Endothelial cell of umbilical vein (primary cell): ENCODE data around the gene MTMR11. TPM values are rescaled to one million over a fixed set of nuclear protein-coding genes. Genes with fewer than 3 reads are reported as not detected.

Experiments used
- Bru-seq: library from RNA; stranded (reverse); fragments of 400-500 nt; gene quantifications from one replicate; lab custom pipeline; 2021; lab: Mats Ljungman, UMichigan
- BruChase-seq, 2 experiments: library from RNA; stranded (reverse); fragments of 400-500 nt; gene quantifications; one replicate each; lab custom pipeline; 2021; lab: Mats Ljungman, UMichigan
- BruUV-seq: library from RNA; stranded (reverse); fragments of 400-500 nt; replicated peaks from 2 replicates; lab custom pipeline; 2021; lab: Mats Ljungman, UMichigan
- CTCF ChIA-PET: fragments of 300-600, 350-600 bp; sonication (Branson Sonifier 250); formaldehyde crosslinking; loops from one replicate; lab custom pipeline; 2021; ENCODE audit warnings: antibody characterized with exemption, inconsistent platforms; lab: Charles Lee
- POLR2A ChIA-PET: fragments of 300-600, 350-600 bp; sonication (Branson Sonifier 250); formaldehyde crosslinking; loops from one replicate; lab custom pipeline; 2021; ENCODE audit warnings: antibody characterized with exemption, inconsistent platforms; lab: Charles Lee
- DNase-seq: peaks from one replicate; pipeline ENCODE4 v3.0.0-alpha.2; 2011; ENCODE audit warnings: low read depth, low spot score
- FAIRE-seq: peaks from 2 replicates; lab custom pipeline; 2011; peaks lifted over from hg19 to GRCh38; lab: Jason Lieb, UNC
- H2AFZ ChIP-seq: 2 replicates; pipeline ENCODE4 v1.6.0; 2012; ENCODE audit warnings: low read depth, low read length, control low read depth, inconsistent platforms
- H3K27ac ChIP-seq: 2 replicates; pipeline ENCODE4 v1.5.1; 2011; ENCODE audit warnings: low read depth, mild to moderate bottlenecking, control low read depth, low read length, moderate library complexity; ENCODE audit not compliant: insufficient read depth
- H3K27me3 ChIP-seq, 2 experiments: 2 replicates each; pipeline versions ENCODE4 v1.6.0 to v1.6.1; 2011; ENCODE audit warnings: low read length in 2 of 2, mixed read lengths in 1 of 2; ENCODE audit not compliant: control insufficient read depth in 2 of 2, insufficient read depth in 2 of 2
- H3K36me3 ChIP-seq, 2 experiments: 2 replicates in 1 of 2; 3 replicates in 1 of 2; pipeline ENCODE4 v1.5.1; 2011; ENCODE audit warnings: low read length in 2 of 2, mild to moderate bottlenecking in 1 of 2, moderate library complexity in 1 of 2; ENCODE audit not compliant: control insufficient read depth in 2 of 2, insufficient read depth in 2 of 2; ENCODE audit errors: extremely low read depth in 1 of 2
- H3K4me1 ChIP-seq: 3 replicates; pipeline ENCODE4 v1.5.1; 2011; ENCODE audit warnings: mild to moderate bottlenecking, low read length; ENCODE audit not compliant: control insufficient read depth, insufficient read depth; ENCODE audit errors: extremely low read depth
- H3K4me2 ChIP-seq: 2 replicates; pipeline ENCODE4 v1.6.1; 2011; ENCODE audit warnings: low read length, control low read depth, mixed read lengths; ENCODE audit not compliant: insufficient read depth
- H3K4me3 ChIP-seq, 3 experiments: fragments of 200-600 bp in 1 of 3; sonication (generic), shearing (Covaris generic) in 1 of 3; replicated peaks in 1 of 3; 2 replicates each; pipeline ENCODE4 v1.5.1; 2011 to 2016; ENCODE audit warnings: control low read depth in 3 of 3, low read length in 3 of 3, mild to moderate bottlenecking in 2 of 3, inconsistent platforms in 1 of 3, low read depth in 1 of 3, moderate library complexity in 1 of 3; ENCODE audit not compliant: insufficient read depth in 1 of 3
- H3K79me2 ChIP-seq: 2 replicates; pipeline ENCODE4 v1.6.0; 2012; ENCODE audit warnings: low read length, inconsistent platforms; ENCODE audit not compliant: control insufficient read depth, insufficient read depth
- H3K9ac ChIP-seq: replicated peaks from 2 replicates; pipeline ENCODE3; 2011; ENCODE audit warnings: low read length, control low read depth; ENCODE audit not compliant: insufficient read depth; ENCODE audit errors: extremely low read depth
- H3K9me1 ChIP-seq: replicated peaks from 3 replicates; pipeline ENCODE4 v1.6.0; 2011; ENCODE audit warnings: mild to moderate bottlenecking, low read length; ENCODE audit not compliant: control insufficient read depth, insufficient read depth; ENCODE audit errors: extremely low read depth
- H3K9me3 ChIP-seq: replicated peaks from 2 replicates; pipeline ENCODE4 v1.5.1; 2012; ENCODE audit warnings: low read length, inconsistent platforms; ENCODE audit not compliant: control insufficient read depth, insufficient read depth
- H4K20me1 ChIP-seq: replicated peaks from 2 replicates; pipeline ENCODE3; 2011; ENCODE audit warnings: mild to moderate bottlenecking, low read length; ENCODE audit not compliant: control insufficient read depth, insufficient read depth; ENCODE audit errors: extremely low read depth
- JUN ChIP-seq: IDR thresholded peaks from 2 replicates; pipeline ENCODE4 v1.6.1; 2011; ENCODE audit warnings: borderline replicate concordance, low read depth; ENCODE audit not compliant: insufficient read length, insufficient read depth
- MYC ChIP-seq: IDR thresholded peaks from one replicate; pipeline ENCODE4 v1.6.1; 2011; ENCODE audit warnings: mild to moderate bottlenecking, low read depth, low read length
- POLR2A ChIP-seq: IDR thresholded peaks from 2 replicates; pipeline ENCODE4 v1.6.1; 2012; ENCODE audit warnings: low read depth, mild to moderate bottlenecking, control low read depth, low read length
- POLR2AphosphoS5 ChIP-seq: IDR thresholded peaks from 2 replicates; pipeline ENCODE4 v1.6.1; 2012; ENCODE audit warnings: low read depth, mild to moderate bottlenecking, control low read depth, low read length, moderate library complexity; ENCODE audit not compliant: insufficient read depth
- dilution Hi-C: fragments of 300-500 bp; cut with MboI; formaldehyde crosslinking; loops from one replicate; pipeline ENCODE4 v1.15.0; 2019; ENCODE audit warnings: low sequenced_read_pairs; ENCODE audit not compliant: extremely low pct_ligation_motif_present
- intact Hi-C: fragments of 100-400 bp; cut with micrococcal nuclease; formaldehyde crosslinking; loops from one replicate; pipeline ENCODE4 v1.10.0; 2022
- long read RNA-seq: library from polyadenylated mRNA; stranded (forward); transcript quantifications from one replicate; pipeline ENCODE4 v2.0.0, GENCODE V29; 2021
- polyA minus RNA-seq, 3 experiments: library from RNA; depleted of rRNA, polyadenylated mRNA; stranded (reverse); fragments of >200 nt; gene quantifications; 1 replicate in 1 of 3; 2 replicates in 2 of 3; pipeline ENCODE4 v1.2.3, GENCODE V29; 2011
- polyA plus RNA-seq, 4 experiments: library from polyadenylated mRNA; depleted of rRNA in 3 of 4; stranded (reverse) in 3 of 4; unstranded in 1 of 4; fragments of >200 nt; gene quantifications; 2 replicates each; pipeline versions ENCODE4 v1.2.1 to v1.2.3, GENCODE V29; 2011 to 2012; ENCODE audit warnings: missing spikeins in 1 of 4
- total RNA-seq: library from RNA; stranded (reverse); gene quantifications from 2 replicates; pipeline ENCODE4 v1.2.3, GENCODE V29; 2021
- TF ChIP-seq, protein P1 (sequence below), 2 donors: IDR thresholded peaks; 1 replicate in 1 of 2; 2 replicates in 1 of 2; pipeline ENCODE4 v1.5.1; 2011; ENCODE audit warnings: low read length in 2 of 2, mild to moderate bottlenecking in 2 of 2, moderate library complexity in 2 of 2, control low read depth in 1 of 2, inconsistent platforms in 1 of 2, low read depth in 1 of 2; ENCODE audit not compliant: insufficient read depth in 1 of 2; ENCODE audit errors: extremely low read depth in 1 of 2

Gene MTMR11, protein sequence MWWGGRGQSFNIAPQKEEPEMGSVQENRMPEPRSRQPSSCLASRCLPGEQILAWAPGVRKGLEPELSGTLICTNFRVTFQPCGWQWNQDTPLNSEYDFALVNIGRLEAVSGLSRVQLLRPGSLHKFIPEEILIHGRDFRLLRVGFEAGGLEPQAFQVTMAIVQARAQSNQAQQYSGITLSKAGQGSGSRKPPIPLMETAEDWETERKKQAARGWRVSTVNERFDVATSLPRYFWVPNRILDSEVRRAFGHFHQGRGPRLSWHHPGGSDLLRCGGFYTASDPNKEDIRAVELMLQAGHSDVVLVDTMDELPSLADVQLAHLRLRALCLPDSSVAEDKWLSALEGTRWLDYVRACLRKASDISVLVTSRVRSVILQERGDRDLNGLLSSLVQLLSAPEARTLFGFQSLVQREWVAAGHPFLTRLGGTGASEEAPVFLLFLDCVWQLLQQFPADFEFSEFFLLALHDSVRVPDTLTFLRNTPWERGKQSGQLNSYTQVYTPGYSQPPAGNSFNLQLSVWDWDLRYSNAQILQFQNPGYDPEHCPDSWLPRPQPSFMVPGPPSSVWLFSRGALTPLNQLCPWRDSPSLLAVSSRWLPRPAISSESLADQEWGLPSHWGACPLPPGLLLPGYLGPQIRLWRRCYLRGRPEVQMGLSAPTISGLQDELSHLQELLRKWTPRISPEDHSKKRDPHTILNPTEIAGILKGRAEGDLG
- total RNA-seq (7.8 and 11.2 TPM in 2 replicates), polyA plus RNA-seq (14.4 and 16.9 TPM in 2 replicates), polyA minus RNA-seq (17.6 and 28.9 TPM in 2 replicates), Bru-seq, nascent RNA (percentile 41 among the genes with signal in this experiment), BruChase-seq, experiment 1, labeled RNA remaining after a 6-hour chase (percentile 77 among the genes with signal in this experiment), BruChase-seq, experiment 2, labeled RNA remaining after a 2-hour chase (percentile 63 among the genes with signal in this experiment)
- polyA plus RNA-seq (2011; cell fraction: cytosol; rRNA removed): 9.1 and 10.4 TPM in 2 replicates
- polyA plus RNA-seq (2011; cell fraction: nucleus; rRNA removed): 48.7 and 52.5 TPM in 2 replicates
- polyA plus RNA-seq (2012): 11.5 and 15.9 TPM in 2 replicates
- polyA minus RNA-seq (2011; cell fraction: cytosol; rRNA and poly(A)+ RNA removed): 2.0 TPM
- polyA minus RNA-seq (2011; cell fraction: nucleus; rRNA and poly(A)+ RNA removed): 14.2 and 19.3 TPM in 2 replicates
- long read RNA-seq, partial matches to known transcripts: 5 of 6 reads
- long read RNA-seq, other reads (novel, unspliced or antisense): 1 of 6 reads

- Histone ChIP-seq H3K4me3 (peak within 1 kb of the TSS; percentile 29 to 47 (median 45)), H3K36me3 (no peaks in the 10 kb centered on the region), H3K27me3 (no peaks in the 10 kb centered on the region), H3K4me1 (peaks cover 38% of the 10 kb centered on the region), H3K9me1 (no peaks in the 10 kb centered on the region), H3K4me2 (peak within 1 kb of the TSS; percentile 75), H3K79me2 (no peaks in the 10 kb centered on the region), H4K20me1 (no peaks in the 10 kb centered on the region), H3K9me3 (no peaks in the 10 kb centered on the region), H3K27ac (no peak within 1 kb of the TSS), H3K9ac (no peak within 1 kb of the TSS), H2AFZ (peak within 1 kb of the TSS; percentile 32)
- TF ChIP-seq POLR2AphosphoS5 (peak; percentile 12), MYC (no peak), POLR2A (no peak), JUN (no peak)
- TF ChIP-seq, protein P1, sequence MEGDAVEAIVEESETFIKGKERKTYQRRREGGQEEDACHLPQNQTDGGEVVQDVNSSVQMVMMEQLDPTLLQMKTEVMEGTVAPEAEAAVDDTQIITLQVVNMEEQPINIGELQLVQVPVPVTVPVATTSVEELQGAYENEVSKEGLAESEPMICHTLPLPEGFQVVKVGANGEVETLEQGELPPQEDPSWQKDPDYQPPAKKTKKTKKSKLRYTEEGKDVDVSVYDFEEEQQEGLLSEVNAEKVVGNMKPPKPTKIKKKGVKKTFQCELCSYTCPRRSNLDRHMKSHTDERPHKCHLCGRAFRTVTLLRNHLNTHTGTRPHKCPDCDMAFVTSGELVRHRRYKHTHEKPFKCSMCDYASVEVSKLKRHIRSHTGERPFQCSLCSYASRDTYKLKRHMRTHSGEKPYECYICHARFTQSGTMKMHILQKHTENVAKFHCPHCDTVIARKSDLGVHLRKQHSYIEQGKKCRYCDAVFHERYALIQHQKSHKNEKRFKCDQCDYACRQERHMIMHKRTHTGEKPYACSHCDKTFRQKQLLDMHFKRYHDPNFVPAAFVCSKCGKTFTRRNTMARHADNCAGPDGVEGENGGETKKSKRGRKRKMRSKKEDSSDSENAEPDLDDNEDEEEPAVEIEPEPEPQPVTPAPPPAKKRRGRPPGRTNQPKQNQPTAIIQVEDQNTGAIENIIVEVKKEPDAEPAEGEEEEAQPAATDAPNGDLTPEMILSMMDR (IDR thresholded peaks at IDR 0.05; ENCODE audit: extremely low read depth in 1 of 2, insufficient read depth in 1 of 2, low read depth in 1 of 2, low read length in 2 of 2): no peak
- dilution Hi-C loops (no loop called here), intact Hi-C loops (no loop called here)
- ChIA-PET POLR2A (interaction anchor here (2.0 kb wide), 1 partner anchor 48 kb away, joined by 6 read pairs; a partner anchor contains a TSS), CTCF (interaction anchor here (1.0 kb wide), 1 partner anchor 48 kb away, joined by 3 read pairs; no protein-coding TSS in a partner anchor)
- no TSS peak for BruUV-seq
- FAIRE-seq (peak; percentile 75), DNase-seq (no peak)
Observed at GRCh38 chr1:149936170-149936991, at the start of gene MTMR11. TSS of gene MTMR11 (minus strand) at chr1:149936879. CDS start at chr1:149936647, 232 bp downstream.
